Adrenal gland (tissue), 5 donors: ENCODE results near the gene TFB1M.

Experiments
- CTCF ChIP-seq, 6 experiments: fragments of 450-650 bp in 4 of 6; fragments of 200-600 bp in 2 of 6; sonication (generic) in 1 of 6; IDR thresholded peaks; 1 replicate in 5 of 6; 2 replicates in 1 of 6; pipeline versions ENCODE4 v1.5.1 to v1.8.0; 2016 to 2021; ENCODE audit warnings: antibody characterized with exemption in 6 of 6, mild to moderate bottlenecking in 2 of 6, moderate library complexity in 1 of 6
- POLR2A ChIP-seq, 2 donors: fragments of 450-650 bp; IDR thresholded peaks; one replicate each; pipeline ENCODE4 v1.6.1; 2017; ENCODE audit warnings: antibody characterized with exemption in 2 of 2, mild to moderate bottlenecking in 2 of 2, moderate library complexity in 1 of 2
- donor health status: DM: no; HTN: no; CAD: no.

GRCh38 chr6:155259204-155259603, 55.1 kb downstream of the TFB1M start:
- TF ChIP-seq CTCF (IDR thresholded peaks at IDR 0.05) (no peak), POLR2A (IDR thresholded peaks at IDR 0.05) (no peak)
